AG04449 (cell line): Measurements from ENCODE around the gene JUN.

ENCODE experiments used
- CTCF ChIA-PET: fragments of 350-600 bp; formaldehyde crosslinking; extraction: SDS; loops from one replicate; lab custom pipeline; 2021; ENCODE audit warnings: antibody characterized with exemption; lab: Yijun Ruan, JAX
- POLR2A ChIA-PET: fragments of 400-600, 350-600 bp; formaldehyde crosslinking; extraction: SDS; loops from one replicate; lab custom pipeline; 2020; ENCODE audit warnings: antibody characterized with exemption, inconsistent platforms; lab: Yijun Ruan, JAX
- DNase-seq: peaks from one replicate; pipeline ENCODE4 v3.0.0-alpha.2; 2010; ENCODE audit warnings: low read depth, low spot score
- H3K4me3 ChIP-seq: 2 replicates; pipeline ENCODE4 v1.5.1; 2011; ENCODE audit warnings: low read depth, mild to moderate bottlenecking, control low read depth, low read length
- TF ChIP-seq, protein P1 (sequence below): IDR thresholded peaks from one replicate; pipeline ENCODE4 v1.5.1; 2011; ENCODE audit warnings: mild to moderate bottlenecking, moderate library complexity, low read length, control low read depth, inconsistent platforms; ENCODE audit not compliant: insufficient read depth; ENCODE audit errors: missing control alignments

JUN gene

GRCh38 chr1:58779801-58780382, 4.0 kb downstream of the JUN start:
- CTCF ChIA-PET: interaction anchor here (0.7 to 4.5 kb wide), 7 partner anchors 12 to 986 kb away, joined by 3 to 32 read pairs (median 4); no protein-coding TSS in a partner anchor

DNA sequence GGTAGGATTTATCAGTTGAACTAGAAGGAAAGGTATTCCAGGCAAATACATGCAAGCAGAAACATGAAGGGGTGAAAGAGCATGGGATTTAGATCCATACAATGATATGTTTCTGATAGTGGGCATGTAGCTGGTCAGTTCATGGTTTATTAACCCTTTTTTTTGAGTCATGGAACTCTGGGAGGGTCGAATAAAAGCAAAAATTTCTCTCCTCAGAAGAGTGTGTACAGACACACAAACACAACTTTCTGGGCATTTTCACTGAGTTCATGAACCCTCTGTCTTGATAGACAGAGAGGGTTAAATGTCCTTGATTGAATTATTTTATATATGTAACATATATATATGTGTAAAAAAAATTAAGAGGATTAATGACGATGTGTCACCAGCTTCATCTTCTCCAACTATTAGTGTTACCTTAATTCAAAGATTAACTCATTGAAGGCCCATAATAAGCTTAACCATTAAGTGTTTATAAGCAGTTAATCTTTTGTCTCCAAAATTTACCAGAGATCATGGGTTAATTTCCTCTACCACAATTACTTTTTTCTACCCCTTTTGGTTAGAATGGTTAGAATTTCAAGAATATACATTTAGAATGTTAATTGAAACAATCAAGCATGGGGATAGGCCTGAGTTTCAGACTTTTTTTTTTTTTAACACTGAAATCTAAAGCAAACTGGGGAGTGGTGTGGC, 4.6 kb downstream of the JUN start:
- DNase-seq: no peak
- CTCF ChIA-PET: interaction anchor here (0.7 to 4.5 kb wide), 5 partner anchors 11 to 987 kb away, joined by 3 to 32 read pairs (median 4); no protein-coding TSS in a partner anchor
- POLR2A ChIA-PET: interaction anchor here (0.8 to 1.5 kb wide), 4 partner anchors 15 to 250 kb away, joined by 3 to 4 read pairs (median 3); no protein-coding TSS in a partner anchor

More at GRCh38 chr1:58779801-58780382, 4.0 kb downstream of the JUN start:
- TF ChIP-seq, protein P1, sequence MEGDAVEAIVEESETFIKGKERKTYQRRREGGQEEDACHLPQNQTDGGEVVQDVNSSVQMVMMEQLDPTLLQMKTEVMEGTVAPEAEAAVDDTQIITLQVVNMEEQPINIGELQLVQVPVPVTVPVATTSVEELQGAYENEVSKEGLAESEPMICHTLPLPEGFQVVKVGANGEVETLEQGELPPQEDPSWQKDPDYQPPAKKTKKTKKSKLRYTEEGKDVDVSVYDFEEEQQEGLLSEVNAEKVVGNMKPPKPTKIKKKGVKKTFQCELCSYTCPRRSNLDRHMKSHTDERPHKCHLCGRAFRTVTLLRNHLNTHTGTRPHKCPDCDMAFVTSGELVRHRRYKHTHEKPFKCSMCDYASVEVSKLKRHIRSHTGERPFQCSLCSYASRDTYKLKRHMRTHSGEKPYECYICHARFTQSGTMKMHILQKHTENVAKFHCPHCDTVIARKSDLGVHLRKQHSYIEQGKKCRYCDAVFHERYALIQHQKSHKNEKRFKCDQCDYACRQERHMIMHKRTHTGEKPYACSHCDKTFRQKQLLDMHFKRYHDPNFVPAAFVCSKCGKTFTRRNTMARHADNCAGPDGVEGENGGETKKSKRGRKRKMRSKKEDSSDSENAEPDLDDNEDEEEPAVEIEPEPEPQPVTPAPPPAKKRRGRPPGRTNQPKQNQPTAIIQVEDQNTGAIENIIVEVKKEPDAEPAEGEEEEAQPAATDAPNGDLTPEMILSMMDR: no peak
- H3K4me3 ChIP-seq: peak overlapping the region; percentile 95
- no peak for DNase-seq
- POLR2A ChIA-PET: interaction anchor here (0.8 to 1.5 kb wide), 5 partner anchors 15 to 249 kb away, joined by 3 to 4 read pairs (median 3); no protein-coding TSS in a partner anchor

GRCh38 chr1:58778385-58779000, 5.4 kb downstream of the JUN start:
- no peak for DNase-seq
- TF ChIP-seq, protein P1: no peak
- CTCF ChIA-PET: interaction anchor here (1.3 to 4.5 kb wide), 4 partner anchors 10 to 981 kb away, joined by 3 to 32 read pairs (median 8); no protein-coding TSS in a partner anchor
- POLR2A ChIA-PET: interaction anchor here (1.5 kb wide), 1 partner anchor 15 kb away, joined by 4 read pairs; no protein-coding TSS in a partner anchor
- no peak overlapping the region for H3K4me3 ChIP-seq

More for the DNA sequence above, 4.6 kb downstream of the JUN start:
- H3K4me3 ChIP-seq: no peak overlapping the region
- TF ChIP-seq, protein P1: no peak

DNA sequence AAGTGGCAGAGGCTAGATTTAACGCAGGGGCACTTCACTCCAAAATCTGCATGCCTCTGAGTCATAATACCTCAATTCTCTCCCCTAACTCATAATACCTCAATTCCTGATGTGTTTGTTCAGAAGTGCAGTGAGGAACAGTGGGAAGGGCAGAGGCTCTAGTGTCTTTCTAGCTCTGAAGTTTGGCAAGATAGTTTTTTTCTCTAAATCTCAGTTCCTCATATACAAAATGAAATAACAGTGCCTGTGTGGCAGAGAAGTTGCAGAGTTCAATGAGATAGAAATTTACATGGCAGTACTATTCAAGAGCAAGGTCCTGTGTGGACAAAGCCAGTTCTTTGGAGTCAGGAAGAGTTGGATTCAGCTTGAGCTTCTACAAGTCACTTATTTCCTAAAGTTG, 9.8 kb downstream of the JUN start:
- no peak for DNase-seq
- TF ChIP-seq, protein P1: no peak
- ChIA-PET CTCF (interaction anchor here (0.6 to 2.5 kb wide), 8 partner anchors 11 to 985 kb away, joined by 3 to 10 read pairs (median 3); no protein-coding TSS in a partner anchor), POLR2A (interaction anchor here (1.2 kb wide), 1 partner anchor 10 kb away, joined by 5 read pairs; the partner anchor contains the start of gene JUN)
- no peak overlapping the region for H3K4me3 ChIP-seq

GRCh38 chr1:58773406-58773840, 10.4 kb downstream of the JUN start:
- CTCF ChIA-PET: interaction anchor here (0.7 to 2.5 kb wide), 8 partner anchors 10 to 986 kb away, joined by 3 to 10 read pairs (median 3); no protein-coding TSS in a partner anchor
- no peak overlapping the region for H3K4me3 ChIP-seq
- TF ChIP-seq, protein P1: no peak
- DNase-seq: no peak
- POLR2A ChIA-PET: interaction anchor here (1.2 kb wide), 1 partner anchor 10 kb away, joined by 5 read pairs; the partner anchor contains the start of gene JUN
